T-helper 9 cell (primary cell): Measurements from ENCODE around the gene GCNT2.
"Not testable (repeated sequence)": the region's sequence is repeated elsewhere in the genome, so short reads cannot be mapped to it uniquely, and the experiment has no call there.

Source experiments
- DNase-seq: peaks from one replicate; pipeline ENCODE4 v3.0.0-alpha.2; 2020

Gene GCNT2

GRCh38 chr6:10582774-10583508 is 61.8 kb downstream of the GCNT2 start:
- DNase-seq: no peak

- no peak for DNase-seq
Observed at GRCh38 chr6:10583509-10583901, 62.4 kb downstream of the GCNT2 start.

GRCh38 chr6:10584607-10585006 is 63.5 kb downstream of the GCNT2 start:
- no peak for DNase-seq

GRCh38 chr6:10585209-10585845 is 64.2 kb downstream of the GCNT2 start:
- DNase-seq: no peak

- DNase-seq: no peak
Observed at GRCh38 chr6:10586302-10586701, 65.2 kb downstream of the GCNT2 start.

GRCh38 chr6:10587656-10588406 is 66.7 kb downstream of the GCNT2 start:
- DNase-seq: no peak

- DNase-seq: no peak
Observed at GRCh38 chr6:10588562-10589428, 67.6 kb downstream of the GCNT2 start.

GRCh38 chr6:10589429-10589727 is 68.2 kb downstream of the GCNT2 start:
- no peak for DNase-seq

- DNase-seq: no peak
Observed at GRCh38 chr6:10589983-10590382, 68.8 kb downstream of the GCNT2 start.

- DNase-seq: no peak
Observed at GRCh38 chr6:10591422-10592160, 70.4 kb downstream of the GCNT2 start.

GRCh38 chr6:10595731-10596664 is 74.8 kb downstream of the GCNT2 start:
- DNase-seq: no peak

- no peak for DNase-seq
Observed at GRCh38 chr6:10597499-10598001, 76.4 kb downstream of the GCNT2 start.

GRCh38 chr6:10598084-10598960 is 77.2 kb downstream of the GCNT2 start:
- DNase-seq: no peak

GRCh38 chr6:10599046-10599445 is 77.9 kb downstream of the GCNT2 start:
- no peak for DNase-seq

GRCh38 chr6:10600681-10601080 is 79.5 kb downstream of the GCNT2 start:
- DNase-seq: not testable (repeated sequence)

GRCh38 chr6:10603219-10603618 is 82.1 kb downstream of the GCNT2 start:
- DNase-seq: no peak

- DNase-seq: no peak
Observed at GRCh38 chr6:10609038-10609437, 87.9 kb downstream of the GCNT2 start.

- DNase-seq: no peak
Observed at GRCh38 chr6:10610289-10610688, 89.1 kb downstream of the GCNT2 start.

GRCh38 chr6:10612161-10612560 is 91.0 kb downstream of the GCNT2 start:
- DNase-seq: no peak

- no peak for DNase-seq
Observed at GRCh38 chr6:10613077-10613476, 91.9 kb downstream of the GCNT2 start.
